Keratinocyte (primary cell): Measurements from ENCODE around the gene SFTPA2. TPM values are rescaled to one million over a fixed set of nuclear protein-coding genes. Genes with fewer than 3 reads are reported as not detected.
"Not testable (repeated sequence)": the region's sequence is repeated elsewhere in the genome, so short reads cannot be mapped to it uniquely, and the experiment has no call there.

ENCODE experiments used
- DNase-seq: peaks from one replicate; pipeline ENCODE4 v3.0.0-alpha.2; 2011; ENCODE audit warnings: low read depth, missing footprints, low spot score
- FAIRE-seq: peaks from 2 replicates; lab custom pipeline; 2011; peaks lifted over from hg19 to GRCh38; lab: Jason Lieb, UNC
- H2AFZ ChIP-seq: 2 replicates; pipeline ENCODE4 v1.6.0; 2012; ENCODE audit warnings: low read length, control low read depth, inconsistent platforms; ENCODE audit not compliant: control insufficient read depth
- H3K27ac ChIP-seq: 2 replicates; pipeline ENCODE4 v1.5.1; 2011; ENCODE audit warnings: low read length; ENCODE audit not compliant: control insufficient read depth, insufficient read depth
- H3K27me3 ChIP-seq: 3 replicates; pipeline ENCODE4 v1.6.0; 2011; ENCODE audit warnings: low read length; ENCODE audit not compliant: control insufficient read depth, insufficient read depth; ENCODE audit errors: extremely low read depth
- H3K36me3 ChIP-seq, 2 experiments: 2 replicates in 1 of 2; 3 replicates in 1 of 2; pipeline ENCODE4 v1.5.1; 2011; ENCODE audit warnings: low read length in 2 of 2, mild to moderate bottlenecking in 1 of 2; ENCODE audit not compliant: control insufficient read depth in 2 of 2, insufficient read depth in 2 of 2; ENCODE audit errors: extremely low read depth in 1 of 2
- H3K4me1 ChIP-seq: 3 replicates; pipeline ENCODE4 v1.5.1; 2011; ENCODE audit warnings: low read length; ENCODE audit not compliant: control insufficient read depth, insufficient read depth; ENCODE audit errors: extremely low read depth
- H3K4me2 ChIP-seq: 3 replicates; pipeline ENCODE4 v1.6.0; 2011; ENCODE audit warnings: low read depth, low read length; ENCODE audit not compliant: control insufficient read depth, insufficient read depth; ENCODE audit errors: extremely low read depth
- H3K4me3 ChIP-seq, 3 experiments: fragments of 200-600 bp in 1 of 3; sonication (generic) in 1 of 3; 2 replicates in 2 of 3; 3 replicates in 1 of 3; pipeline ENCODE4 v1.5.1; 2011 to 2016; ENCODE audit warnings: low read length in 3 of 3, mild to moderate bottlenecking in 3 of 3, control low read depth in 2 of 3, inconsistent platforms in 1 of 3, low read depth in 1 of 3, mixed read lengths in 1 of 3, mixed run types in 1 of 3, moderate library complexity in 1 of 3; ENCODE audit not compliant: control insufficient read depth in 2 of 3, insufficient read depth in 2 of 3; ENCODE audit errors: extremely low read depth in 1 of 3
- H3K79me2 ChIP-seq: 2 replicates; pipeline ENCODE4 v1.6.0; 2012; ENCODE audit warnings: low read length; ENCODE audit not compliant: control insufficient read depth, insufficient read depth
- H3K9ac ChIP-seq: 3 replicates; pipeline ENCODE4 v1.6.0; 2011; ENCODE audit warnings: low read length; ENCODE audit not compliant: control insufficient read depth, insufficient read depth; ENCODE audit errors: extremely low read depth
- H3K9me1 ChIP-seq: 3 replicates; pipeline ENCODE4 v1.6.0; 2011; ENCODE audit warnings: low read length; ENCODE audit not compliant: control insufficient read depth, insufficient read depth; ENCODE audit errors: extremely low read depth
- H3K9me3 ChIP-seq: 2 replicates; pipeline ENCODE4 v1.5.1; 2012; ENCODE audit warnings: low read depth, low read length; ENCODE audit not compliant: control insufficient read depth
- H4K20me1 ChIP-seq: 3 replicates; pipeline ENCODE4 v1.6.0; 2011; ENCODE audit warnings: low read length; ENCODE audit not compliant: control insufficient read depth, insufficient read depth; ENCODE audit errors: extremely low read depth
- EZH2 ChIP-seq: IDR thresholded peaks from one replicate; pipeline ENCODE4 v1.6.1; 2012; ENCODE audit warnings: inconsistent platforms, mild to moderate bottlenecking, low read length, moderate library complexity
- dilution Hi-C: fragments of 300-500 bp; cut with MboI; formaldehyde crosslinking; loops from one replicate; pipeline ENCODE4 v1.7.0; 2020; ENCODE audit warnings: low sequenced_read_pairs; ENCODE audit not compliant: extremely low pct_ligation_motif_present
- polyA plus RNA-seq, 5 experiments: library from polyadenylated mRNA; depleted of rRNA in 3 of 5; stranded (reverse) in 3 of 5; stranded (forward) in 1 of 5; unstranded in 1 of 5; fragments of >200 nt; gene quantifications; 1 replicate in 1 of 5; 2 replicates in 3 of 5; 3 replicates in 1 of 5; pipeline versions ENCODE4 v1.2.1 to v1.2.3, GENCODE V29; 2011 to 2012; ENCODE audit warnings: missing spikeins in 2 of 5, low read depth in 1 of 5, low replicate concordance in 1 of 5
- TF ChIP-seq, protein P1 (sequence below), 3 experiments: IDR thresholded peaks in 1 of 3; conservative IDR thresholded peaks in 1 of 3; optimal IDR thresholded peaks in 1 of 3; 2 replicates in 2 of 3; 3 replicates in 1 of 3; pipeline versions ENCODE3 to v1.5.1; 2011; ENCODE audit warnings: low read length in 3 of 3, mild to moderate bottlenecking in 3 of 3, moderate library complexity in 2 of 3, control low read depth in 1 of 3, inconsistent platforms in 1 of 3; ENCODE audit not compliant: insufficient read depth in 2 of 3; ENCODE audit errors: extremely low read depth in 1 of 3

The SFTPA2 gene
- polyA plus RNA-seq, 1 donor (not counting 4 experiments of a cell fraction or from before 2014, with no cell fraction given), result not detected

DNA sequence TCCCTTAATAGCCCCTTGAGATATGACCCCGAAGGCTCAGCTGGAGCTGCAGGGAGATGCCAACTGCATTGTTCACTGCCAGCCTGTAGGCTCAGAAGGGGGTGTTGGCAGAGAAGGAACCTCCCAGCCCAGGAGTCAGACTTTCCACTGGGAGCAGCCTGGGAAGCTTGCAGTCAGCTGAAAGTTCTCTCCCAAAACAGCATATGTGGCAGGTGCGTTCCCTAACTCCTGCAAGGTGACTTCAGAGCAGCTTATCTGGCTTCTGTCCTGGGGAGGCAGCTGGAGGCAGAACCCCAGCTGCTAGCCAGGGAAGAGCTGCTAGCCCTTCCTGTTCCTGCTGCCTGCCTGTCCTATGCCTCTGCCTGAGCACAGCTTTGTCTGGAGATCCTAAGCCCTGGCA, 8.1 kb downstream of the SFTPA2 start:
- Histone ChIP-seq H3K9me1 (no peaks in the 10 kb centered on the region), H3K27me3 (peaks cover 8% of the 10 kb centered on the region), H3K36me3 (no peaks in the 10 kb centered on the region), H4K20me1 (no peaks in the 10 kb centered on the region), H3K4me2 (no peak overlapping the region), H2AFZ (no peak overlapping the region), H3K9ac (no peak overlapping the region), H3K4me1 (no peaks in the 10 kb centered on the region), H3K27ac (no peak overlapping the region), H3K9me3 (no peaks in the 10 kb centered on the region), H3K79me2 (no peaks in the 10 kb centered on the region), H3K4me3 (no peak overlapping the region)
- FAIRE-seq (no peak), DNase-seq (no peak)
- dilution Hi-C loops, result no loop called here
- TF ChIP-seq EZH2, result no peak
- TF ChIP-seq, protein P1, sequence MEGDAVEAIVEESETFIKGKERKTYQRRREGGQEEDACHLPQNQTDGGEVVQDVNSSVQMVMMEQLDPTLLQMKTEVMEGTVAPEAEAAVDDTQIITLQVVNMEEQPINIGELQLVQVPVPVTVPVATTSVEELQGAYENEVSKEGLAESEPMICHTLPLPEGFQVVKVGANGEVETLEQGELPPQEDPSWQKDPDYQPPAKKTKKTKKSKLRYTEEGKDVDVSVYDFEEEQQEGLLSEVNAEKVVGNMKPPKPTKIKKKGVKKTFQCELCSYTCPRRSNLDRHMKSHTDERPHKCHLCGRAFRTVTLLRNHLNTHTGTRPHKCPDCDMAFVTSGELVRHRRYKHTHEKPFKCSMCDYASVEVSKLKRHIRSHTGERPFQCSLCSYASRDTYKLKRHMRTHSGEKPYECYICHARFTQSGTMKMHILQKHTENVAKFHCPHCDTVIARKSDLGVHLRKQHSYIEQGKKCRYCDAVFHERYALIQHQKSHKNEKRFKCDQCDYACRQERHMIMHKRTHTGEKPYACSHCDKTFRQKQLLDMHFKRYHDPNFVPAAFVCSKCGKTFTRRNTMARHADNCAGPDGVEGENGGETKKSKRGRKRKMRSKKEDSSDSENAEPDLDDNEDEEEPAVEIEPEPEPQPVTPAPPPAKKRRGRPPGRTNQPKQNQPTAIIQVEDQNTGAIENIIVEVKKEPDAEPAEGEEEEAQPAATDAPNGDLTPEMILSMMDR (optimal IDR thresholded peaks at IDR 0.05 in 1 of 3, IDR thresholded peaks at IDR 0.05 in 1 of 3, conservative IDR thresholded peaks at IDR 0.05 in 1 of 3; ENCODE audit: extremely low read depth in 1 of 3, insufficient read depth in 2 of 3, low read length in 3 of 3), result no peak

- dilution Hi-C loops, result no loop called here
- no peaks in the 10 kb centered on the region for H3K4me1 ChIP-seq
- no peak for FAIRE-seq
These were observed 12.2 kb downstream of the SFTPA2 start for GRCh38 chr10:79547973-79548372.

GRCh38 chr10:79547128-79547527, 13.1 kb downstream of the SFTPA2 start:
- H3K27ac ChIP-seq, dilution Hi-C loops, H3K79me2 ChIP-seq, H3K36me3 ChIP-seq, H3K9ac ChIP-seq, FAIRE-seq, H4K20me1 ChIP-seq, H2AFZ ChIP-seq, DNase-seq, H3K27me3 ChIP-seq, H3K9me1 ChIP-seq, H3K4me1 ChIP-seq, H3K4me3 ChIP-seq, H3K4me2 ChIP-seq, H3K9me3 ChIP-seq: not testable (repeated sequence)

More at GRCh38 chr10:79547973-79548372, 12.2 kb downstream of the SFTPA2 start:
- Histone ChIP-seq H3K36me3 (no peaks in the 10 kb centered on the region), H3K27ac (no peak overlapping the region), H2AFZ (no peak overlapping the region), H3K9ac (no peak overlapping the region), H3K9me3 (no peaks in the 10 kb centered on the region), H3K4me2 (no peak overlapping the region), H3K27me3 (peaks cover 3% of the 10 kb centered on the region), H4K20me1 (no peaks in the 10 kb centered on the region), H3K9me1 (no peaks in the 10 kb centered on the region), H3K79me2 (no peaks in the 10 kb centered on the region), H3K4me3 (no peak overlapping the region)
- no peak for DNase-seq
- no peak for TF ChIP-seq EZH2
- TF ChIP-seq, protein P1 (optimal IDR thresholded peaks at IDR 0.05 in 1 of 3, IDR thresholded peaks at IDR 0.05 in 1 of 3, conservative IDR thresholded peaks at IDR 0.05 in 1 of 3; ENCODE audit: extremely low read depth in 1 of 3, insufficient read depth in 2 of 3, low read length in 3 of 3), result no peak

DNA sequence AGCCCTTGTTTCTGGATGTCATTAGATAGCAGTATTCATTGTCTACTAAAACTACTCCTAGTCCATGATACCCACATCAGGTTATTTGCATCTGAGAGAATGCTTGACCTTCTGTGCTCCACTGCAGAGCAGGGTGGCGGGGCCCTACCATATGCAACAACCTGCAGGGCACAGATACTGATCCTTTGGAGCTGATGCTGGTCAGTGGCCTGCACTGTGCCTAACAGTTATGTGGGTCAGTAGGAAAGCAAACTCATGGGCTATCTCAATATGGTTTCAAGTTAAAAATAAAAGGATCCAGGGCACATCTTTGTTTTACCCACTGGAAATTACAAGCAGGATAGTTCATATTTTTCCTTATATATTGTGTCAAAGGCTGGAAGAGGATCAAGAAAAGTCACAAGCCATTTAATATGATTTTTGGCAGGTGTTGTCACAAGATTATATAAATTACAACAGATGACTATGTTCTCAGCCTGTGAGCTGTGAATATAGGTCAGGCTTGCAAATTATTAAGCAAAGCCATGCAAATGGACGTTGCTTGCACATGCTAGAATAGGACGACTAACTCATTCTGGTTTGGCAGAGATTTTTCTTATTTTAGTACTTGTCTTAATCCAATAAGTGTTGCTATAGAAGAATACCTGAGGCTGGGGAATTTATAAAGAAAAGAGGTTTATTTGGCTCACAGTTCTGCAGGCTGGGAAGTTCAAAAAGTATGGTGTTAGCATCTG, 15.1 kb downstream of the SFTPA2 start:
- H3K27me3 ChIP-seq, H3K4me3 ChIP-seq, H3K9ac ChIP-seq, H3K4me2 ChIP-seq, DNase-seq, H3K9me3 ChIP-seq, H3K36me3 ChIP-seq, H3K9me1 ChIP-seq, H3K27ac ChIP-seq, H3K79me2 ChIP-seq, H4K20me1 ChIP-seq, H2AFZ ChIP-seq, dilution Hi-C loops, FAIRE-seq, H3K4me1 ChIP-seq: not testable (repeated sequence)
